ENCODE data around the gene CNTN4.
"Not testable (repeated sequence)": the region's sequence is repeated elsewhere in the genome, so short reads cannot be mapped to it uniquely, and the experiment has no call there.

CNTN4 gene

GRCh38 chr3:2898591-2899353 lies 800.1 kb downstream of the CNTN4 start:
- no peak for DNase-seq

GRCh38 chr3:2904054-2904453 lies 805.4 kb downstream of the CNTN4 start:
- DNase-seq, result no peak

GRCh38 chr3:2908693-2909351 lies 810.2 kb downstream of the CNTN4 start:
- DNase-seq, result no peak

- no peak for DNase-seq
Measured at GRCh38 chr3:2910997-2911396, 812.3 kb downstream of the CNTN4 start.

- DNase-seq, result no peak
Measured at GRCh38 chr3:2915826-2916225, 817.2 kb downstream of the CNTN4 start.

- DNase-seq, result not testable (repeated sequence)
Measured at GRCh38 chr3:2916640-2917039, 818.0 kb downstream of the CNTN4 start.

GRCh38 chr3:2920103-2920502 lies 821.4 kb downstream of the CNTN4 start:
- DNase-seq, result no peak

GRCh38 chr3:2921452-2921851 lies 822.8 kb downstream of the CNTN4 start:
- no peak for DNase-seq

- DNase-seq, result peak in 1 of 51 donors; percentile 4
Measured at GRCh38 chr3:2921903-2922302, 823.2 kb downstream of the CNTN4 start.

- no peak for DNase-seq
Measured at GRCh38 chr3:2923390-2923789, 824.7 kb downstream of the CNTN4 start.

GRCh38 chr3:2927259-2927658 lies 828.6 kb downstream of the CNTN4 start:
- no peak for DNase-seq

- no peak for DNase-seq
Measured at GRCh38 chr3:2929574-2929973, 830.9 kb downstream of the CNTN4 start.

- no peak for DNase-seq
Measured at GRCh38 chr3:2931265-2931664, 832.6 kb downstream of the CNTN4 start.

- no peak for DNase-seq
Measured at GRCh38 chr3:2934541-2934940, 835.9 kb downstream of the CNTN4 start.

- DNase-seq, result no peak
Measured at GRCh38 chr3:2937055-2937454, 838.4 kb downstream of the CNTN4 start.

GRCh38 chr3:2937592-2937991 lies 838.9 kb downstream of the CNTN4 start:
- DNase-seq, result no peak

- no peak for DNase-seq
Measured at GRCh38 chr3:2938711-2939110, 840.0 kb downstream of the CNTN4 start.

GRCh38 chr3:2940062-2940461 lies 841.4 kb downstream of the CNTN4 start:
- no peak for DNase-seq

GRCh38 chr3:2944628-2945027 lies 846.0 kb downstream of the CNTN4 start:
- DNase-seq, result no peak

- no peak for DNase-seq
Measured at GRCh38 chr3:2945121-2945520, 846.5 kb downstream of the CNTN4 start.

GRCh38 chr3:2947536-2947935 lies 848.9 kb downstream of the CNTN4 start:
- no peak for DNase-seq

GRCh38 chr3:2948882-2949281 lies 850.2 kb downstream of the CNTN4 start:
- no peak for DNase-seq

- peak in 1 of 51 donors; percentile 4 for DNase-seq
Measured at GRCh38 chr3:2950159-2950558, 851.5 kb downstream of the CNTN4 start.
